ENCODE measurements around the gene SKIDA1. TPM values are rescaled to one million over a fixed set of nuclear protein-coding genes. Genes with fewer than 3 reads are reported as not detected.

The SKIDA1 gene
- total and polyA plus RNA-seq, 2 experiments from 2014 or later = 1.5 to 3.5 TPM

GRCh38 chr10:21520509-21520908 is 5.0 kb downstream of the SKIDA1 start (continued):
- TF ChIP-seq ZNF462 (CRISPR knock-in tag; IDR thresholded peaks at IDR 0.05) (no peak), ZNF114 (CRISPR knock-in tag; IDR thresholded peaks at IDR 0.05) (no peak), ETS1 (IDR thresholded peaks at IDR 0.05) (no peak), JUNB (IDR thresholded peaks at IDR 0.05; ENCODE audit: unreplicated experiment) (no peak)

GRCh38 chr10:21519941-21520436 is 5.5 kb downstream of the SKIDA1 start:
- ATAC-seq = no peak
- peak overlapping the region; percentile 79 for H3K4me2 ChIP-seq
- no peaks in the 10 kb centered on the region; the same call in 2 of the 3 replicates for H3K36me3 Mint-ChIP-seq (ENCODE audit: low read depth)
- peaks cover 46% of the 10 kb centered on the region for H3K27me3 Mint-ChIP-seq (ENCODE audit: insufficient read depth, low read depth, poor library complexity)
- no peak overlapping the region for H3K27ac ChIP-seq (ENCODE audit: low read depth)
- H3K27ac Mint-ChIP-seq = no peak overlapping the region
- no peaks in the 10 kb centered on the region for H3K9me2 ChIP-seq (ENCODE audit: insufficient read depth)
- peaks cover 71% of the 10 kb centered on the region for H3K4me1 ChIP-seq (ENCODE audit: insufficient read depth)
- H2AFZ ChIP-seq = no peak overlapping the region
- H3F3A ChIP-seq (replicated peaks; ENCODE audit: low read depth) = peaks cover 19% of the 10 kb centered on the region
- no peaks in the 10 kb centered on the region for H3K79me2 ChIP-seq (replicated peaks; ENCODE audit: insufficient read depth)
- H3K4me3 Mint-ChIP-seq = peak overlapping the region; percentile 89
- H3K36me3 ChIP-seq (ENCODE audit: insufficient read depth) = no peaks in the 10 kb centered on the region
- peak overlapping the region; percentile 63 for H3K4me3 ChIP-seq
- peaks cover 52% of the 10 kb centered on the region for H3K27me3 ChIP-seq (ENCODE audit: insufficient read depth)
- no peaks in the 10 kb centered on the region; the same call in 2 of the 3 replicates for H3K9me3 Mint-ChIP-seq
- no peaks in the 10 kb centered on the region; the same call in 1 of the 2 replicates for H4K20me1 ChIP-seq (replicated peaks; ENCODE audit: insufficient read depth)
- H3K4me1 Mint-ChIP-seq = peaks cover 75% of the 10 kb centered on the region
- no peak for DNase-seq (ENCODE audit: low spot score)
- TF ChIP-seq NANOG (IDR thresholded peaks at IDR 0.05; ENCODE audit: borderline replicate concordance) (no peak), EZH2 (IDR thresholded peaks at IDR 0.05; ENCODE audit: low read depth, unreplicated experiment) (no peak), ZNF462 (CRISPR knock-in tag; IDR thresholded peaks at IDR 0.05) (no peak)
